ENCODE data around the gene ISM1. TPM values are rescaled to one million over a fixed set of nuclear protein-coding genes. Genes with fewer than 3 reads are reported as not detected.

ISM1 gene
- total and polyA plus RNA-seq, 2 experiments from 2014 or later, result 0.15 to 0.63 TPM

DNA sequence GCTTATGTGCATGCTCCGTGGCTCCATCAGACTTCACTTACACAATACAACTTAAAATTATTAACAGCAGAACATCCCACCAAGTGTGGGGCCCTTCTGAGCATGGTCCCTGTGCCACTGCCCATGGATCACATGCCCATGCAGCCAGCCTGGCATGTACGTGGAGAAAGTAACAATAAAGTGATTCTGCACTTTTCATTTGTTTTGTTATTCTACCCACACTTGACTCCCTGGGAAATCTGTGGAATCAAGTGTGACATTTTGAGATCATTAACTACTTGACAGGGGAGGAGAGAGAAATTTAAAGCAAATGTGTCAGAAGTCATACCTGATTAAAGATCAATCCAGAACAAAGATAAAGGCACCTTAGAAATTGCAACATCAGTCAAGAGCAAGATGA is 112.0 kb downstream of the ISM1 start:
- TF ChIP-seq ZNF331 (CRISPR knock-in tag; IDR thresholded peaks at IDR 0.05; ENCODE audit: low read depth), result no peak
- no peak for TF ChIP-seq STAT1 (IDR thresholded peaks at IDR 0.05; ENCODE audit: unreplicated experiment)
- no peak for TF ChIP-seq EZH2 (IDR thresholded peaks at IDR 0.05; ENCODE audit: low read depth, unreplicated experiment)
- TF ChIP-seq, protein P1, sequence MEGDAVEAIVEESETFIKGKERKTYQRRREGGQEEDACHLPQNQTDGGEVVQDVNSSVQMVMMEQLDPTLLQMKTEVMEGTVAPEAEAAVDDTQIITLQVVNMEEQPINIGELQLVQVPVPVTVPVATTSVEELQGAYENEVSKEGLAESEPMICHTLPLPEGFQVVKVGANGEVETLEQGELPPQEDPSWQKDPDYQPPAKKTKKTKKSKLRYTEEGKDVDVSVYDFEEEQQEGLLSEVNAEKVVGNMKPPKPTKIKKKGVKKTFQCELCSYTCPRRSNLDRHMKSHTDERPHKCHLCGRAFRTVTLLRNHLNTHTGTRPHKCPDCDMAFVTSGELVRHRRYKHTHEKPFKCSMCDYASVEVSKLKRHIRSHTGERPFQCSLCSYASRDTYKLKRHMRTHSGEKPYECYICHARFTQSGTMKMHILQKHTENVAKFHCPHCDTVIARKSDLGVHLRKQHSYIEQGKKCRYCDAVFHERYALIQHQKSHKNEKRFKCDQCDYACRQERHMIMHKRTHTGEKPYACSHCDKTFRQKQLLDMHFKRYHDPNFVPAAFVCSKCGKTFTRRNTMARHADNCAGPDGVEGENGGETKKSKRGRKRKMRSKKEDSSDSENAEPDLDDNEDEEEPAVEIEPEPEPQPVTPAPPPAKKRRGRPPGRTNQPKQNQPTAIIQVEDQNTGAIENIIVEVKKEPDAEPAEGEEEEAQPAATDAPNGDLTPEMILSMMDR (conservative IDR thresholded peaks at IDR 0.05; ENCODE audit: low read depth in 2 of 2), result no peak
- no peak for TF ChIP-seq JUNB (IDR thresholded peaks at IDR 0.05; ENCODE audit: unreplicated experiment)
- no peak for TF ChIP-seq POLR2AphosphoS5 (IDR thresholded peaks at IDR 0.05; ENCODE audit: low read depth)
- no peak for TF ChIP-seq EZH2phosphoT487 (IDR thresholded peaks at IDR 0.05; ENCODE audit: unreplicated experiment)
- no peak for TF ChIP-seq ZNF114 (CRISPR knock-in tag; IDR thresholded peaks at IDR 0.05)
- TF ChIP-seq CREB1 (CRISPR knock-in tag; IDR thresholded peaks at IDR 0.05; ENCODE audit: low read depth), result no peak
- TF ChIP-seq, protein P2, sequence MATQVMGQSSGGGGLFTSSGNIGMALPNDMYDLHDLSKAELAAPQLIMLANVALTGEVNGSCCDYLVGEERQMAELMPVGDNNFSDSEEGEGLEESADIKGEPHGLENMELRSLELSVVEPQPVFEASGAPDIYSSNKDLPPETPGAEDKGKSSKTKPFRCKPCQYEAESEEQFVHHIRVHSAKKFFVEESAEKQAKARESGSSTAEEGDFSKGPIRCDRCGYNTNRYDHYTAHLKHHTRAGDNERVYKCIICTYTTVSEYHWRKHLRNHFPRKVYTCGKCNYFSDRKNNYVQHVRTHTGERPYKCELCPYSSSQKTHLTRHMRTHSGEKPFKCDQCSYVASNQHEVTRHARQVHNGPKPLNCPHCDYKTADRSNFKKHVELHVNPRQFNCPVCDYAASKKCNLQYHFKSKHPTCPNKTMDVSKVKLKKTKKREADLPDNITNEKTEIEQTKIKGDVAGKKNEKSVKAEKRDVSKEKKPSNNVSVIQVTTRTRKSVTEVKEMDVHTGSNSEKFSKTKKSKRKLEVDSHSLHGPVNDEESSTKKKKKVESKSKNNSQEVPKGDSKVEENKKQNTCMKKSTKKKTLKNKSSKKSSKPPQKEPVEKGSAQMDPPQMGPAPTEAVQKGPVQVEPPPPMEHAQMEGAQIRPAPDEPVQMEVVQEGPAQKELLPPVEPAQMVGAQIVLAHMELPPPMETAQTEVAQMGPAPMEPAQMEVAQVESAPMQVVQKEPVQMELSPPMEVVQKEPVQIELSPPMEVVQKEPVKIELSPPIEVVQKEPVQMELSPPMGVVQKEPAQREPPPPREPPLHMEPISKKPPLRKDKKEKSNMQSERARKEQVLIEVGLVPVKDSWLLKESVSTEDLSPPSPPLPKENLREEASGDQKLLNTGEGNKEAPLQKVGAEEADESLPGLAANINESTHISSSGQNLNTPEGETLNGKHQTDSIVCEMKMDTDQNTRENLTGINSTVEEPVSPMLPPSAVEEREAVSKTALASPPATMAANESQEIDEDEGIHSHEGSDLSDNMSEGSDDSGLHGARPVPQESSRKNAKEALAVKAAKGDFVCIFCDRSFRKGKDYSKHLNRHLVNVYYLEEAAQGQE (IDR thresholded peaks at IDR 0.05; ENCODE audit: unreplicated experiment), result no peak
- TF ChIP-seq, protein P3, sequence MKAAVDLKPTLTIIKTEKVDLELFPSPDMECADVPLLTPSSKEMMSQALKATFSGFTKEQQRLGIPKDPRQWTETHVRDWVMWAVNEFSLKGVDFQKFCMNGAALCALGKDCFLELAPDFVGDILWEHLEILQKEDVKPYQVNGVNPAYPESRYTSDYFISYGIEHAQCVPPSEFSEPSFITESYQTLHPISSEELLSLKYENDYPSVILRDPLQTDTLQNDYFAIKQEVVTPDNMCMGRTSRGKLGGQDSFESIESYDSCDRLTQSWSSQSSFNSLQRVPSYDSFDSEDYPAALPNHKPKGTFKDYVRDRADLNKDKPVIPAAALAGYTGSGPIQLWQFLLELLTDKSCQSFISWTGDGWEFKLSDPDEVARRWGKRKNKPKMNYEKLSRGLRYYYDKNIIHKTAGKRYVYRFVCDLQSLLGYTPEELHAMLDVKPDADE (IDR thresholded peaks at IDR 0.05), result no peak
- TF ChIP-seq NANOG (IDR thresholded peaks at IDR 0.05; ENCODE audit: borderline replicate concordance), result no peak
- TF ChIP-seq, protein P4, sequence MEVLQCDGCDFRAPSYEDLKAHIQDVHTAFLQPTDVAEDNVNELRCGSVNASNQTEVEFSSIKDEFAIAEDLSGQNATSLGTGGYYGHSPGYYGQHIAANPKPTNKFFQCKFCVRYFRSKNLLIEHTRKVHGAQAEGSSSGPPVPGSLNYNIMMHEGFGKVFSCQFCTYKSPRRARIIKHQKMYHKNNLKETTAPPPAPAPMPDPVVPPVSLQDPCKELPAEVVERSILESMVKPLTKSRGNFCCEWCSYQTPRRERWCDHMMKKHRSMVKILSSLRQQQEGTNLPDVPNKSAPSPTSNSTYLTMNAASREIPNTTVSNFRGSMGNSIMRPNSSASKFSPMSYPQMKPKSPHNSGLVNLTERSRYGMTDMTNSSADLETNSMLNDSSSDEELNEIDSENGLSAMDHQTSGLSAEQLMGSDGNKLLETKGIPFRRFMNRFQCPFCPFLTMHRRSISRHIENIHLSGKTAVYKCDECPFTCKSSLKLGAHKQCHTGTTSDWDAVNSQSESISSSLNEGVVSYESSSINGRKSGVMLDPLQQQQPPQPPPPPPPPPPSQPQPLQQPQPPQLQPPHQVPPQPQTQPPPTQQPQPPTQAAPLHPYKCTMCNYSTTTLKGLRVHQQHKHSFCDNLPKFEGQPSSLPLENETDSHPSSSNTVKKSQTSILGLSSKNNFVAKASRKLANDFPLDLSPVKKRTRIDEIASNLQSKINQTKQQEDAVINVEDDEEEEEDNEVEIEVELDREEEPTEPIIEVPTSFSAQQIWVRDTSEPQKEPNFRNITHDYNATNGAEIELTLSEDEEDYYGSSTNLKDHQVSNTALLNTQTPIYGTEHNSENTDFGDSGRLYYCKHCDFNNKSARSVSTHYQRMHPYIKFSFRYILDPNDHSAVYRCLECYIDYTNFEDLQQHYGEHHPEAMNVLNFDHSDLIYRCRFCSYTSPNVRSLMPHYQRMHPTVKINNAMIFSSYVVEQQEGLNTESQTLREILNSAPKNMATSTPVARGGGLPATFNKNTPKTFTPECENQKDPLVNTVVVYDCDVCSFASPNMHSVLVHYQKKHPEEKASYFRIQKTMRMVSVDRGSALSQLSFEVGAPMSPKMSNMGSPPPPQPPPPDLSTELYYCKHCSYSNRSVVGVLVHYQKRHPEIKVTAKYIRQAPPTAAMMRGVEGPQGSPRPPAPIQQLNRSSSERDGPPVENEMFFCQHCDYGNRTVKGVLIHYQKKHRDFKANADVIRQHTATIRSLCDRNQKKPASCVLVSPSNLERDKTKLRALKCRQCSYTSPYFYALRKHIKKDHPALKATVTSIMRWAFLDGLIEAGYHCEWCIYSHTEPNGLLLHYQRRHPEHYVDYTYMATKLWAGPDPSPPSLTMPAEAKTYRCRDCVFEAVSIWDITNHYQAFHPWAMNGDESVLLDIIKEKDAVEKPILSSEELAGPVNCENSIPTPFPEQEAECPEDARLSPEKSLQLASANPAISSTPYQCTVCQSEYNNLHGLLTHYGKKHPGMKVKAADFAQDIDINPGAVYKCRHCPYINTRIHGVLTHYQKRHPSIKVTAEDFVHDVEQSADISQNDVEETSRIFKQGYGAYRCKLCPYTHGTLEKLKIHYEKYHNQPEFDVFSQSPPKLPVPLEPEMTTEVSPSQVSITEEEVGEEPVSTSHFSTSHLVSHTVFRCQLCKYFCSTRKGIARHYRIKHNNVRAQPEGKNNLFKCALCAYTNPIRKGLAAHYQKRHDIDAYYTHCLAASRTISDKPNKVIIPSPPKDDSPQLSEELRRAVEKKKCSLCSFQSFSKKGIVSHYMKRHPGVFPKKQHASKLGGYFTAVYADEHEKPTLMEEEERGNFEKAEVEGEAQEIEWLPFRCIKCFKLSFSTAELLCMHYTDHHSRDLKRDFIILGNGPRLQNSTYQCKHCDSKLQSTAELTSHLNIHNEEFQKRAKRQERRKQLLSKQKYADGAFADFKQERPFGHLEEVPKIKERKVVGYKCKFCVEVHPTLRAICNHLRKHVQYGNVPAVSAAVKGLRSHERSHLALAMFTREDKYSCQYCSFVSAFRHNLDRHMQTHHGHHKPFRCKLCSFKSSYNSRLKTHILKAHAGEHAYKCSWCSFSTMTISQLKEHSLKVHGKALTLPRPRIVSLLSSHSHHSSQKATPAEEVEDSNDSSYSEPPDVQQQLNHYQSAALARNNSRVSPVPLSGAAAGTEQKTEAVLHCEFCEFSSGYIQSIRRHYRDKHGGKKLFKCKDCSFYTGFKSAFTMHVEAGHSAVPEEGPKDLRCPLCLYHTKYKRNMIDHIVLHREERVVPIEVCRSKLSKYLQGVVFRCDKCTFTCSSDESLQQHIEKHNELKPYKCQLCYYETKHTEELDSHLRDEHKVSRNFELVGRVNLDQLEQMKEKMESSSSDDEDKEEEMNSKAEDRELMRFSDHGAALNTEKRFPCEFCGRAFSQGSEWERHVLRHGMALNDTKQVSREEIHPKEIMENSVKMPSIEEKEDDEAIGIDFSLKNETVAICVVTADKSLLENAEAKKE (CRISPR knock-in tag; IDR thresholded peaks at IDR 0.05), result no peak
- DNase-seq (ENCODE audit: low spot score) (no peak), ATAC-seq (no peak)
- Histone ChIP-seq H3K27ac (ENCODE audit: low read depth) (no peak overlapping the region), H3K4me3 (no peak overlapping the region), H3K36me3 (ENCODE audit: insufficient read depth) (no peaks in the 10 kb centered on the region), H2AFZ (no peak overlapping the region), H3K27me3 (ENCODE audit: insufficient read depth) (no peaks in the 10 kb centered on the region), H3K9me2 (ENCODE audit: insufficient read depth) (peaks cover 13% of the 10 kb centered on the region), H3K4me2 (no peak overlapping the region), H3K4me1 (ENCODE audit: insufficient read depth) (no peaks in the 10 kb centered on the region), H4K20me1 (replicated peaks; ENCODE audit: insufficient read depth) (no peaks in the 10 kb centered on the region), H3K79me2 (replicated peaks; ENCODE audit: insufficient read depth) (no peaks in the 10 kb centered on the region), H3F3A (replicated peaks; ENCODE audit: low read depth) (no peaks in the 10 kb centered on the region)
- no peaks in the 10 kb centered on the region for H3K27me3 Mint-ChIP-seq (ENCODE audit: insufficient read depth, low read depth, poor library complexity)
- peaks cover 2% of the 10 kb centered on the region; the same call in 2 of the 3 replicates for H3K36me3 Mint-ChIP-seq (ENCODE audit: low read depth)
- no peaks in the 10 kb centered on the region for H3K4me1 Mint-ChIP-seq
- peaks cover 3% of the 10 kb centered on the region; the same call in 1 of the 3 replicates for H3K9me3 Mint-ChIP-seq
- no peak overlapping the region for H3K4me3 Mint-ChIP-seq
- H3K27ac Mint-ChIP-seq, result no peak overlapping the region
